BJ (cell line): ENCODE data around the gene SCP2. TPM values are rescaled to one million over a fixed set of nuclear protein-coding genes. Genes with fewer than 3 reads are reported as not detected.
A peak's percentile ranks its signal among the peaks of the same experiment; 100 is the strongest.

Source experiments
- CTCF ChIA-PET: fragments of 350-600 bp; formaldehyde crosslinking; extraction: SDS; loops from one replicate; lab custom pipeline; 2021; ENCODE audit warnings: antibody characterized with exemption, inconsistent platforms; lab: Yijun Ruan, JAX
- POLR2A ChIA-PET: fragments of 300-600 bp; sonication (Branson Sonifier 250); formaldehyde crosslinking; extraction: SDS; loops from one replicate; lab custom pipeline; 2021; ENCODE audit warnings: antibody characterized with exemption; lab: Charles Lee
- DNase-seq: peaks from one replicate; pipeline ENCODE4 v3.0.0-alpha.2; 2011; ENCODE audit warnings: low read depth
- H3K27me3 ChIP-seq: 2 replicates; pipeline ENCODE4 v1.6.0; 2011; ENCODE audit warnings: low read length; ENCODE audit not compliant: control insufficient read depth, insufficient read depth
- H3K36me3 ChIP-seq: 2 replicates; pipeline ENCODE4 v1.5.1; 2011; ENCODE audit warnings: low read length; ENCODE audit not compliant: control insufficient read depth, insufficient read depth
- H3K4me3 ChIP-seq: 2 replicates; pipeline ENCODE4 v1.5.1; 2011; ENCODE audit warnings: low read depth, mild to moderate bottlenecking, control low read depth, low read length
- polyA plus RNA-seq: library from polyadenylated mRNA; depleted of rRNA; stranded (reverse); fragments of >200 nt; gene quantifications from 2 replicates; pipeline ENCODE4 v1.2.3, GENCODE V29; 2011
- TF ChIP-seq, protein P1 (sequence below): IDR thresholded peaks from 2 replicates; pipeline ENCODE4 v1.5.1; 2011; ENCODE audit warnings: low read depth, mild to moderate bottlenecking, control low read depth, inconsistent platforms, low read length, moderate library complexity; ENCODE audit not compliant: insufficient read depth

The SCP2 gene
- polyA plus RNA-seq, 1 experiment: 50.0 TPM

DNA sequence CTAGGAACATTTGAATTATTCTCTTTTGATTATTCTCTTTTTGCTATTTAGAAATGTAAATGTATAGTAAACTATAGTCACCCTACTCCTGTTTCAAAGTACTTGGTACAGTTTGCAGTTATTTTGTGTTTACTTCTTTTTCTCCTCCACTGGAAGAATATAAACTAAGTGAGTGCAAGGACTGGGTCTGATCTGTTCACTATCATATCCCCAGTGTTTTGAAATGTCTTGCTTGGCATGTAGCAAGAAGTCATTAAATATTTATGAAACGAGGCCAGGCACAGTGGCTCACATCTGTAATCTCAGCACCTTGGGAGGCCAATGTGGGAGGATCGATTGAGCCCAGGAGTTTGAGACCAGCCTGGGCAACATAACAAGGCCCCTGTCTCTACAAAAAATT lies 99.2 kb downstream of the SCP2 start:
- ChIA-PET POLR2A (no interaction called here), CTCF (interaction anchor here (1.0 kb wide), 1 partner anchor 9 kb away, joined by 5 read pairs; no protein-coding TSS in a partner anchor)
- H3K27me3 ChIP-seq: no peaks in the 10 kb centered on the region
- peaks cover 6% of the 10 kb centered on the region; the same call in 1 of the 2 replicates for H3K36me3 ChIP-seq
- no peak for DNase-seq
- no peak overlapping the region for H3K4me3 ChIP-seq
- TF ChIP-seq, protein P1, sequence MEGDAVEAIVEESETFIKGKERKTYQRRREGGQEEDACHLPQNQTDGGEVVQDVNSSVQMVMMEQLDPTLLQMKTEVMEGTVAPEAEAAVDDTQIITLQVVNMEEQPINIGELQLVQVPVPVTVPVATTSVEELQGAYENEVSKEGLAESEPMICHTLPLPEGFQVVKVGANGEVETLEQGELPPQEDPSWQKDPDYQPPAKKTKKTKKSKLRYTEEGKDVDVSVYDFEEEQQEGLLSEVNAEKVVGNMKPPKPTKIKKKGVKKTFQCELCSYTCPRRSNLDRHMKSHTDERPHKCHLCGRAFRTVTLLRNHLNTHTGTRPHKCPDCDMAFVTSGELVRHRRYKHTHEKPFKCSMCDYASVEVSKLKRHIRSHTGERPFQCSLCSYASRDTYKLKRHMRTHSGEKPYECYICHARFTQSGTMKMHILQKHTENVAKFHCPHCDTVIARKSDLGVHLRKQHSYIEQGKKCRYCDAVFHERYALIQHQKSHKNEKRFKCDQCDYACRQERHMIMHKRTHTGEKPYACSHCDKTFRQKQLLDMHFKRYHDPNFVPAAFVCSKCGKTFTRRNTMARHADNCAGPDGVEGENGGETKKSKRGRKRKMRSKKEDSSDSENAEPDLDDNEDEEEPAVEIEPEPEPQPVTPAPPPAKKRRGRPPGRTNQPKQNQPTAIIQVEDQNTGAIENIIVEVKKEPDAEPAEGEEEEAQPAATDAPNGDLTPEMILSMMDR: no peak

DNA sequence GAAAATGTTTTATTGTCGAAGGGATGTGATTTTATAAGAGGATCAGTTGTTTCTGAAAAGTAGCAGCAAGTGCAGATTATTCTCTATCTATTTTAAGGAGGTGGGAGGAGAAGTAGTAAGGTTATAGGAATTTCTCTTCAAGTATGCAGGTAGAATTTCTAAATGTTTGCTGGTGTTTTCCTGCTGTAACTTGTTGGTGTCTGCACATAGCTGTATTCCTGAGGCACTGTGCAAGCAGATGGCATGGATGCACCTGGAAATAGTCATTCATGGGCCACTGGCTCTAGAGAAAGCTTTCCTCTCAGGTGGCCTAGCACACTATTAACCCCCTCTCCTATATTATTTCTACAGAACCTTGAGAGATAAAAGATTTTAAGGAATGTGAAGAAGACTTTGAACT lies 104.7 kb downstream of the SCP2 start:
- POLR2A ChIA-PET: no interaction called here
- H3K27me3 ChIP-seq: no peaks in the 10 kb centered on the region
- CTCF ChIA-PET: interaction anchor here (1.3 kb wide), 1 partner anchor 12 kb away, joined by 4 read pairs; no protein-coding TSS in a partner anchor
- no peak for DNase-seq
- no peak overlapping the region for H3K4me3 ChIP-seq
- TF ChIP-seq, protein P1: no peak
- H3K36me3 ChIP-seq: peaks cover 4% of the 10 kb centered on the region; the same call in 1 of the 2 replicates

DNA sequence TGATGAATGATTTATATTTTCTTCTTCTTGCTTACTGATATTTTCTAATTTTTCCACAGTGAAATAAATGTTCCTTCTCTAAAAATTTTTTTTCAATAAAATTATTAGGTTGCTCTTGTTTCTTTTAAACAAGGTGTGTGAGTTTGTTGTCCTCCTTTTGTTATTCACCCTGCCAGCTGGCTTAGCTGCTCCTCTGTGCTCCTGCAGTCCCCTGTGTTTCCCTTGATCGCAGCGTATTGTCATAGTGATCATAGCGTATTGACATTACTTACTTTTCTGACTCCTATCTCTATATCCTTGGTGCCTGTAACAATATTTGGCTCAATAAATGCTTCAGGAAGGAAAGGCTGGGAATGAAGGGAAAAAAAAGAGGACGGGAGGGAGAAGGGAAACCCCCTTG lies 110.1 kb downstream of the SCP2 start:
- Histone ChIP-seq H3K27me3 (no peaks in the 10 kb centered on the region), H3K36me3 (no peaks in the 10 kb centered on the region), H3K4me3 (no peak overlapping the region)
- no peak for DNase-seq
- POLR2A ChIA-PET: no interaction called here
- TF ChIP-seq, protein P1: no peak
- CTCF ChIA-PET: no interaction called here

DNA sequence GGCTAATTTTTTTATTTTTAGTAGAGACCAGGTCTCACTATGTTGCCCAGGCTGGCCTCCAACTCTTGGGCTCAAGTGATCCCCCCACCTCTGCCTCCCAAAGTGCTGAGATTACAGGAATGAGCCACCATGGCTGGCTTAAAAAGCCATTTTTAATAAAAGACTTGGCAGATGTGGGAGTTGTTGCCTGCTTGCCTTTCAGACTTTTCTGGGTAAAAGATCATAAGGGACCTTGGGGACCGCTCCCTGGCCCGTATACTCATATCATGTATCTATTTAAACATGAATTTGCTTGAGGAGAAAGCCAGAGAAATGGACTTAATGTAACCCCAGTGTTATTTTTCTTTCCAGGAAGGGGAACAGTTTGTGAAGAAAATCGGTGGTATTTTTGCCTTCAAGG lies 111.5 kb downstream of the SCP2 start:
- ChIA-PET CTCF (no interaction called here), POLR2A (no interaction called here)
- Histone ChIP-seq H3K27me3 (no peaks in the 10 kb centered on the region), H3K36me3 (no peaks in the 10 kb centered on the region), H3K4me3 (no peak overlapping the region)
- DNase-seq: no peak
- TF ChIP-seq, protein P1: no peak

DNA sequence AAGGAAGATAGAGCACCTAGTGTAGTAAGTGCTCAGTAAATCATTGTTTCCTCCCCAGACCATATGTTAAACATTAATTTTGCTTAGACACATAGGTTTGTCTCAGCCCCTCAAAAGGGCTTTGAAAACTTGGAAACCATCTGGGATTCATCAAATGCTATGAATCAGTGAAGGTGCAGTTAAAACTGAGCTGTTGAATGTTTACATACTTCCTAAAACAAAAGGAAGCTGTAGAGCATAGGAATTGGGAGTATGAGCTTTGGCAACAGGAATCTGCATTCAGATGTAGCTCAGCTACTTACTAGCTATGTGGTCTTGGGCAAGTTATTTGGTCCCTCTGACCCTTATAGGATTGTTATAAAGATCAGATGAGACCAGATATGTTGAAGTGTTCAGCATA lies 116.2 kb downstream of the SCP2 start:
- peak; percentile 80 for DNase-seq
- no peaks in the 10 kb centered on the region for H3K27me3 ChIP-seq
- no peaks in the 10 kb centered on the region for H3K36me3 ChIP-seq
- H3K4me3 ChIP-seq: no peak overlapping the region
- TF ChIP-seq, protein P1: no peak
- ChIA-PET CTCF (interaction anchor here (0.6 to 1.7 kb wide), 4 partner anchors 11 to 354 kb away, joined by 3 to 6 read pairs (median 4); no protein-coding TSS in a partner anchor), POLR2A (interaction anchor here (0.6 to 1.0 kb wide), 2 partner anchors 17 to 22 kb away, joined by 4 to 6 read pairs; no protein-coding TSS in a partner anchor)
